ENCODE measurements around the gene NPC1. TPM values are rescaled to one million over a fixed set of nuclear protein-coding genes. Genes with fewer than 3 reads are reported as not detected.
"Not testable (repeated sequence)": the region's sequence is repeated elsewhere in the genome, so short reads cannot be mapped to it uniquely, and the experiment has no call there.

Gene NPC1
- total RNA-seq, 1 donor from 2014 or later = 54.0 TPM

DNA sequence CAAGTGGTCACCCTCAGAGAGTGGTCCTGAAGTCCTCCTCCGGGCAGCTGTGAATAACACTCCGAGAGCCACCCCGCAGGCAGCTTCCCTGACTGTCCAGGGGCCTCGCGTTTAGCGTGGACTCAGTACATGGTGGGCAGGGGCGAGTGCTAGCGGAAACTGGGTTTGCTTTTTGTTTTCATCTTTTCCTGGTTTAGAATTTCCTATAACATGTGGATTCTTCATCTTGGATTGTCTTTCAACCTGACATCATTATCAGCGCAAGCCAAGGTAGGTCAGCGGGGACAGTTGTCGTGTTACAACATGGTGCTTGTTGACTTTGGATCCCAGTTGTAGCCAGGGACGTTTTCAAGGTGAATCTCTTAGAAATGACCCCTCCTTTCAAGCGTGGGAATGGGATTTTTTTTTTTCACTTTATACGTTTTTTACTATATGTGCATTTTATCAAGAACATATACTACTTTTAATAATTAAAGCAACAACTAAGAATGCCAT lies 62.0 kb downstream of the NPC1 start:
- DNase-seq (ENCODE audit: low read depth) = no peak

GRCh38 chr18:23523429-23524212 lies 62.7 kb downstream of the NPC1 start:
- peak; percentile 37 for DNase-seq (ENCODE audit: low read depth)

DNA sequence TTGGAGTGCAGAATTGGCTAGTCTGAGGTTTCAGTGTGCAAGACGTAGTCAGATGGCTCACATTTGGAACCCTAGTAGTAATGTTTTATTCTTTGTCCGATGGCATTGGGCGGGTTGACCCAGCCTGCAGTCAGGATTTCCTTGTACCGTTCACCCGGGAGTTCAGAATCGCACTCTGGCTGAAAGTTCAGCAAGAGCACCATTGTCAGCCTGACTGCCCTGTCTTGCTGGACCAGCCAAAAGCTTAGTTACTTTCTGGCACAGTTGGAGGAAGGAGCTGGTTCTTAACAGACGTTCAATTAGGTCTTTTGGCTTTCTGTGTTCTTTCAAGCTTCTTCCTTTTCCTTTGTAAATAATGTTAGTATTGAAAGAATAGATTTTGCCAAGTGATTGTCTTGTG lies 64.4 kb downstream of the NPC1 start:
- DNase-seq (ENCODE audit: low read depth) = no peak

GRCh38 chr18:23521271-23521670 lies 65.0 kb downstream of the NPC1 start:
- DNase-seq (ENCODE audit: low read depth) = no peak

- no peak for DNase-seq (ENCODE audit: low read depth)
These were observed 66.6 kb downstream of the NPC1 start for GRCh38 chr18:23519734-23520133.

- DNase-seq (ENCODE audit: low read depth) = peak; percentile 80
These were observed 70.3 kb downstream of the NPC1 start for GRCh38 chr18:23515911-23516546.

DNA sequence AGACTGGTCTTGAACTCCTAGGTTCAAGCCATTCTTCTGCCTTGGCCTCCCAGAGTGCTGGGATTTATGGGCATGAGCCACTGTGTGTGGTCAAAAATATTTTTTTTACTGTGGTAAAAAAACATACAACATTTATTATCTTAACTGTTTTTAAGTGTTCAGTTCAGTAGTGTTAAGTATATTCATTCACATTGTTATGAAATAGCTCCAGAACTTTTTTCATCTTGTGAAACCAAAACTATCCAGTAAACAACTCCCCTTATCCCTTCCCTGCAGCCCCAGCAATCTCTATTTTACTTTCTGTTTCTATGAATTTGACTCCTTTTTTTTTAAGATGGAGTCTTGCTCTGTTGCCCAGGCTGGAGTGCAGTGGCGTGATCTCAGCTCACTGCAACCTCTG lies 73.7 kb downstream of the NPC1 start:
- no peak for DNase-seq (ENCODE audit: low read depth)

- DNase-seq (ENCODE audit: low read depth) = not testable (repeated sequence)
These were observed 74.1 kb downstream of the NPC1 start for GRCh38 chr18:23512216-23512615.

GRCh38 chr18:23510923-23511322 lies 75.4 kb downstream of the NPC1 start:
- DNase-seq (ENCODE audit: low read depth) = not testable (repeated sequence)

DNA sequence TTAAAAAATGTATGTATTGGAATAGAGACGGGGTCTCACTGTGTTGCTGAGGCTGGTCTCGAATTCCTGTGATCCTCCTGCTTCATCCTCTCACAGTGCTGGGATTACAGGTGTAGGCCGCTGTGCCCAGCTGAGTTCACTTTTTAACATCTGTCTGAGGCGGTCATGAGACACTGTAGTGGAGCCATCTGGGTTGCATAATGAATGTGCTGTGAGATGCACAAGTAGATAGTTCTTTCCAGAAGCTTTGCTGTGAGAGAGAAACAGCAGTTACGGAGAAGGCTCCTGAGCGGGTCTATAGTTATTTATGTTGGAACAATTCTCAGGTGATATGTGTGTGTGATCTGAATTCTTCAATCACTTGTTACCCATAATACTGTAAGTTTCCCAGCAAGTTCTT lies 79.9 kb downstream of the NPC1 start:
- no peak for DNase-seq (ENCODE audit: low read depth)

GRCh38 chr18:23504720-23505119 lies 81.6 kb downstream of the NPC1 start:
- DNase-seq (ENCODE audit: low read depth) = no peak

- DNase-seq (ENCODE audit: low read depth) = no peak
These were observed 82.4 kb downstream of the NPC1 start for GRCh38 chr18:23503963-23504344.

- peak; percentile 93 for DNase-seq (ENCODE audit: low read depth)
These were observed 83.0 kb downstream of the NPC1 start, which contains the start of gene RMC1 for GRCh38 chr18:23503038-23503962. TSS of gene RMC1 (plus strand) at chr18:23503511. CDS start at chr18:23503619, 108 bp downstream.

DNA sequence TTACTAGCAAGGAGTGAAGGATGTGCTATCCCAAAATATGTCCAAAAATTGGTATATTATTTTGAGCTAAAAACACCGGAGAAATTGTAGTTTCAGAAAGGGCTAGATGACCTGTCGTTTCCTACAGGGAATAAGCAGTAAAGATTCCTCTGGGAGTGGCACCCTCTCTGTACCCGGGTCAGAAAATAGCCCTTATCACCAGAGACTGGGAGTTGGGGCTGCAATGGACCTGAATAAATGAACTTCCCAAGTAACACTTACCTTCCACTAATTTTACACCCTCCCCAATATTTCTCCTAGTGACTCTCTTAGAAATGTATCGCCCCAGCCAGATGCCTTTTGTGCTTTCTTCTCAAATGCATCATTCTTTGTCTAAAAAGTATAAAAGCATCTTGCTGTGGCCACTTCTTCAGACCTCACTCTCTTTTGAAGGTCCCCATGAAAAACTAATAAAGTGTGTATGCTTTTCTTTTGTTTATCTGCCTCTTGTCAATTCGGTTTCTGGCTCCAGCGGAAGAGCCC lies 83.7 kb downstream of the NPC1 start:
- no peak for DNase-seq (ENCODE audit: low read depth)

DNA sequence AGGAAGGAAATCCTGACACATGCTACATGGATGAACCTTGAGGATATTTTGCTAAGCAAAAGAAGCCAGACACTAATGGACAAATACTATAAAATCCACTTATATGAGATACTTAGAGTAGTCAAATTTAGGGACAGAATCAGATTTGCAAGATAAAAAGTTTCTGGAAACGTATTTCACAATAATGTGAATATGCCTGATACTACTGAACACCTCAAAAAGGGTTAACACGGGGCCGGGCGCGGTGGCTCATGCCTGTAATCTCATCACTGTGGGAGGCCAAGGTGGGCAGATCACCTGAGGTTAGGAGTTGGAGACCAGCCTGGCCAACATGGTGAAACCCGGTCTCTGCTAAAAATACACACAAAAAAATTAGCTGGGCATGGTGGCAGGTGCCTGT lies 84.7 kb downstream of the NPC1 start:
- DNase-seq (ENCODE audit: low read depth) = no peak

DNA sequence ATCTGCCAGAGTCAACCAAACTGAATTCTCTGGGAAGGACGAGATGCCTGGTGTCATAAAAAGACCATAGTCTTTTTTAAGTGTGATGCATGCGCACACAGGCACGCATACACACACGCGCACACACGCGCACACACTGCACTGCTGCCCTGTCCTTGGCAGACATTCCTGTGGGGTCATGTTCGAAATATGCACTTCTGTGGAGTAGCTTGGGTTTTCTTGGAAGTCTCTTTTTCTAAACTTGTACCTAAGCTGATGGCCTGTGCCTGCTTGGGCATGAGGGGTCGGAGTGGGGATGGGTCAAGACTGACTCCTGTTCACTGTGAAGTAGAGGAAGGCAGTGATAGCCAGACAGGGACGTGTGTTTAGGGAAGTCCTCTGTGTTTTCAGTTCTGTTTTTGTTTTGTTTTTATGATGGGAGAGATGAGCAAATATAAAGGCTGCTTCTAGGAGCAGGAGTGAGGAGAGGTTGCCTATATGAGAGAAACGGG lies 87.0 kb downstream of the NPC1 start:
- no peak for DNase-seq (ENCODE audit: low read depth)

GRCh38 chr18:23498877-23499276 lies 87.4 kb downstream of the NPC1 start:
- DNase-seq (ENCODE audit: low read depth) = peak; percentile 78

- DNase-seq (ENCODE audit: low read depth) = no peak
These were observed 88.2 kb downstream of the NPC1 start for GRCh38 chr18:23498117-23498516.

DNA sequence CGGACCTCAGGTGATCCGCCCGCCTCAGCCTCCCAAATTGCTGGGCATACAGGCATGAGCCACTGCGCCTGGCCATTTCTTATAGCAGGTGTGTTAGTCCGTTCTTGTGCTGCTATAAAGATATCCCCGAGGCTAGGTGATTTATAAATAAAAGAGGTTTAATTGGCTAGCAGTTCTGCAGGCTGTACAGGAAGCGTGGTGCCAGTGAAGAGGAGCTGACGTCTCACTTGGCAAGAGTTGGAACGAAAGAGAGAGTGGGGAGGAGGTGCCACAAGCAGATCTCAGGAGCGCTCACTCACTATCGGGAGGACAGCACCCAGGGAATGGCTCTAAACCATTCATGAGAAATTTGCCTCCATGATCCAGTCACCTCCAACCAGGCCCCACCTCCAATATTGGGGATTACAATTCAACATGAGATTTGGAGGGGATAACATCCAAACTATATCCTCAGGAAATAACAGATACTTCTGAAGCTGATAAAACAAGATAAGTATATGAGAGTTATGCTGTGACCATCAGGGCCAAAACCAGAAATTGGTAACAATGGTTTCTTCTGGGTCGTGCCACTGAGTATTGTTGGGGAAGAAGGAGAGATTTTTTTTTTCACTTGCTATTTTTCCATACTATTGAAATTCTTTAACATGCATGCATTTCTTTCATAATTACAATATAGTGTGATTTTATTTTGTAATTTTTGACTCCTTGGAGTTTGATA lies 90.4 kb downstream of the NPC1 start:
- DNase-seq (ENCODE audit: low read depth) = no peak

DNA sequence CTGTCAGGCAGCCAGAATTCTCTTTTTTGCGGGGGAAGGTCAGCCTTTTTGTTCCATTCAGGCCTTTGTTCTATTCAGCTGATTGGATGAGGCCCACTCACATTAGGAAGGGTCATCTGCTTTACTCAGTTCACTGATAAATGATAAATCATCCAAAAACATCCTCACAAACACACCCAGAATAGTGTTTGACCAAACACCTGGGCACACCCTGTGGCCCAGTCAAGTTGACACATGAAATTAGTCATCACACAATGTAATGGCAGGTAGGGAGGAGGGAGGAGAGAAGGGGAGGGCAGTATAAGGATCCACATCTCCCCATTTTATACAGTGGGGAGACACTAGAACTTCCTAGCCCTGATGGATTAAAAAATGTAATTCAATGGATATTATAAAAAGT lies 91.3 kb downstream of the NPC1 start:
- DNase-seq (ENCODE audit: low read depth) = no peak

All from myocyte (in vitro differentiated cells).